Activated CD4-positive, alpha-beta T cell treated with anti-CD3 and anti-CD28 coated beads, Interleukin-2, amount 10 ng/mL, durations not matched to agents 24 days and 14 days (primary cell): ENCODE results near the gene SSNA1. TPM values are rescaled to one million over a fixed set of nuclear protein-coding genes. Genes with fewer than 3 reads are reported as not detected.

Experiments
- DNase-seq: peaks from one replicate; pipeline ENCODE4 v3.0.0; 2022
- H3K27ac Mint-ChIP-seq: one replicate; pipeline ENCODE4 v1.8.0; 2022; ENCODE audit warnings: mild to moderate bottlenecking, mixed read lengths
- H3K27me3 Mint-ChIP-seq: one replicate; pipeline ENCODE4 v1.8.0; 2022; ENCODE audit warnings: mixed read lengths
- H3K36me3 Mint-ChIP-seq: one replicate; pipeline ENCODE4 v1.8.0; 2022; ENCODE audit warnings: low read depth, mild to moderate bottlenecking, mixed read lengths
- H3K4me1 Mint-ChIP-seq: one replicate; pipeline ENCODE4 v1.8.0; 2021; ENCODE audit warnings: mixed read lengths
- H3K4me3 Mint-ChIP-seq: one replicate; pipeline ENCODE4 v1.8.0; 2022; ENCODE audit warnings: mild to moderate bottlenecking, moderate library complexity, mixed read lengths
- H3K9me3 Mint-ChIP-seq: one replicate; pipeline ENCODE4 v1.8.0; 2021; ENCODE audit warnings: mixed read lengths
- intact Hi-C: fragments of 100-400 bp; cut with micrococcal nuclease; formaldehyde crosslinking; loops from one replicate; pipeline ENCODE4 v1.15.1; 2023
- total RNA-seq: library from RNA; stranded (reverse); gene quantifications from 2 replicates; pipeline ENCODE4 v1.2.3, GENCODE V29; 2022

The SSNA1 gene
- total RNA-seq, 1 donor from 2014 or later: 95.1 TPM

GRCh38 chr9:137160716-137161557, 27.5 kb upstream of the SSNA1 start:
- intact Hi-C loops: loop anchor here (10.0 kb wide), 1 partner anchor 316 kb away; the partner anchor contains the start of genes AJM1 and PHPT1
- no peaks in the 10 kb centered on the region for H3K9me3 Mint-ChIP-seq
- H3K4me1 Mint-ChIP-seq: peaks cover 9% of the 10 kb centered on the region
- no peak for DNase-seq
- no peaks in the 10 kb centered on the region for H3K36me3 Mint-ChIP-seq
- peaks cover 25% of the 10 kb centered on the region for H3K27me3 Mint-ChIP-seq
- H3K4me3 Mint-ChIP-seq: no peak overlapping the region
- no peak overlapping the region for H3K27ac Mint-ChIP-seq

- Mint-ChIP-seq H3K27me3 (peaks cover 28% of the 10 kb centered on the region), H3K4me1 (peaks cover 6% of the 10 kb centered on the region), H3K27ac (no peak overlapping the region), H3K36me3 (no peaks in the 10 kb centered on the region), H3K9me3 (no peaks in the 10 kb centered on the region), H3K4me3 (no peak overlapping the region)
- intact Hi-C loops: loop anchor here (10.0 kb wide), 1 partner anchor 317 kb away; the partner anchor contains the start of genes AJM1 and PHPT1
- no peak for DNase-seq
Observed at GRCh38 chr9:137161558-137162486, 26.7 kb upstream of the SSNA1 start.

GRCh38 chr9:137162505-137163364, 25.7 kb upstream of the SSNA1 start:
- Mint-ChIP-seq H3K4me3 (no peak overlapping the region), H3K27me3 (peaks cover 28% of the 10 kb centered on the region), H3K9me3 (no peaks in the 10 kb centered on the region), H3K27ac (no peak overlapping the region), H3K4me1 (peaks cover 6% of the 10 kb centered on the region), H3K36me3 (no peaks in the 10 kb centered on the region)
- no peak for DNase-seq
- intact Hi-C loops: loop anchor here (10.0 kb wide), 1 partner anchor 318 kb away; the partner anchor contains the start of genes AJM1 and PHPT1

GRCh38 chr9:137163365-137163715, 25.1 kb upstream of the SSNA1 start:
- H3K9me3 Mint-ChIP-seq: no peaks in the 10 kb centered on the region
- H3K27ac Mint-ChIP-seq: no peak overlapping the region
- peaks cover 24% of the 10 kb centered on the region for H3K27me3 Mint-ChIP-seq
- no peak overlapping the region for H3K4me3 Mint-ChIP-seq
- intact Hi-C loops: loop anchor here (10.0 kb wide), 1 partner anchor 319 kb away; the partner anchor contains the start of genes AJM1 and PHPT1
- H3K4me1 Mint-ChIP-seq: peaks cover 6% of the 10 kb centered on the region
- H3K36me3 Mint-ChIP-seq: no peaks in the 10 kb centered on the region
- DNase-seq: no peak

GRCh38 chr9:137163805-137164204, 24.7 kb upstream of the SSNA1 start:
- Mint-ChIP-seq H3K27ac (no peak overlapping the region), H3K4me1 (peaks cover 5% of the 10 kb centered on the region), H3K9me3 (no peaks in the 10 kb centered on the region), H3K4me3 (no peak overlapping the region), H3K27me3 (peaks cover 24% of the 10 kb centered on the region), H3K36me3 (no peaks in the 10 kb centered on the region)
- DNase-seq: no peak
- intact Hi-C loops: loop anchor here (10.0 kb wide), 1 partner anchor 319 kb away; the partner anchor contains the start of genes AJM1 and PHPT1

GRCh38 chr9:137164370-137165249, 23.9 kb upstream of the SSNA1 start:
- H3K27me3 Mint-ChIP-seq: peaks cover 18% of the 10 kb centered on the region
- no peak overlapping the region for H3K4me3 Mint-ChIP-seq
- H3K27ac Mint-ChIP-seq: no peak overlapping the region
- no peak for DNase-seq
- H3K9me3 Mint-ChIP-seq: no peaks in the 10 kb centered on the region
- intact Hi-C loops: loop anchor here (10.0 kb wide), 1 partner anchor 320 kb away; the partner anchor contains the start of genes AJM1 and PHPT1
- H3K4me1 Mint-ChIP-seq: no peaks in the 10 kb centered on the region
- no peaks in the 10 kb centered on the region for H3K36me3 Mint-ChIP-seq

- no peak overlapping the region for H3K27ac Mint-ChIP-seq
- DNase-seq: no peak
- H3K36me3 Mint-ChIP-seq: no peaks in the 10 kb centered on the region
- no peaks in the 10 kb centered on the region for H3K9me3 Mint-ChIP-seq
- intact Hi-C loops: loop anchor here (10.0 kb wide), 1 partner anchor 321 kb away; the partner anchor contains the start of genes AJM1 and PHPT1
- no peak overlapping the region for H3K4me3 Mint-ChIP-seq
- peaks cover 19% of the 10 kb centered on the region for H3K27me3 Mint-ChIP-seq
- H3K4me1 Mint-ChIP-seq: no peaks in the 10 kb centered on the region
Observed at GRCh38 chr9:137165250-137165836, 23.1 kb upstream of the SSNA1 start.

- DNase-seq: no peak
- Mint-ChIP-seq H3K27ac (no peak overlapping the region), H3K27me3 (peaks cover 24% of the 10 kb centered on the region), H3K4me3 (no peak overlapping the region), H3K9me3 (no peaks in the 10 kb centered on the region), H3K36me3 (no peaks in the 10 kb centered on the region), H3K4me1 (no peaks in the 10 kb centered on the region)
- intact Hi-C loops: loop anchor here (10.0 kb wide), 1 partner anchor 322 kb away; the partner anchor contains the start of genes AJM1 and PHPT1
Observed at GRCh38 chr9:137166380-137167229, 21.9 kb upstream of the SSNA1 start.

GRCh38 chr9:137167277-137167746, 21.2 kb upstream of the SSNA1 start:
- H3K4me1 Mint-ChIP-seq: no peaks in the 10 kb centered on the region
- no peak overlapping the region for H3K4me3 Mint-ChIP-seq
- peaks cover 26% of the 10 kb centered on the region for H3K27me3 Mint-ChIP-seq
- intact Hi-C loops: loop anchor here (10.0 kb wide), 1 partner anchor 323 kb away; the partner anchor contains the start of genes AJM1 and PHPT1
- H3K27ac Mint-ChIP-seq: no peak overlapping the region
- DNase-seq: no peak
- no peaks in the 10 kb centered on the region for H3K9me3 Mint-ChIP-seq
- H3K36me3 Mint-ChIP-seq: no peaks in the 10 kb centered on the region

GRCh38 chr9:137167747-137168572, 20.5 kb upstream of the SSNA1 start:
- Mint-ChIP-seq H3K4me3 (no peak overlapping the region), H3K4me1 (no peaks in the 10 kb centered on the region), H3K27ac (no peak overlapping the region), H3K36me3 (no peaks in the 10 kb centered on the region), H3K27me3 (peaks cover 28% of the 10 kb centered on the region), H3K9me3 (no peaks in the 10 kb centered on the region)
- intact Hi-C loops: loop anchor here (1.0 to 10.0 kb wide), 2 partner anchors 11 to 323 kb away; partner anchors contain the start of genes AJM1 and PHPT1
- DNase-seq: no peak
